Panc1 (cell line): ENCODE results near the gene FAM83B. TPM values are rescaled to one million over a fixed set of nuclear protein-coding genes. Genes with fewer than 3 reads are reported as not detected.

Experiments
- ATAC-seq: fragments of 200-7000 bp; cut with Tn5 transposase; 2 replicates; pipeline ENCODE4 v1.9.1; 2020; ENCODE audit warnings: mild to moderate bottlenecking, moderate library complexity
- BruUV-seq: library from RNA; stranded (reverse); fragments of 400-500 nt; replicated peaks from 2 replicates; lab custom pipeline; 2021; lab: Mats Ljungman, UMichigan
- CTCF ChIA-PET: fragments of 300-600 bp; sonication (Branson Sonifier 250); formaldehyde crosslinking; loops from one replicate; lab custom pipeline; 2022; ENCODE audit warnings: antibody characterized with exemption; lab: Charles Lee
- POLR2A ChIA-PET: fragments of 300-600 bp; sonication (Branson Sonifier 250); formaldehyde crosslinking; loops from one replicate; lab custom pipeline; 2022; ENCODE audit warnings: antibody characterized with exemption; lab: Charles Lee
- DNase-seq: peaks from one replicate; pipeline ENCODE4 v3.0.0-alpha.2; 2010; ENCODE audit warnings: low read depth, low spot score
- H3K27ac ChIP-seq: 2 replicates; pipeline ENCODE4 v1.5.1; 2011; ENCODE audit warnings: mild to moderate bottlenecking, low read length, inconsistent platforms
- H3K27me3 ChIP-seq: fragments of 200-500 bp; sonication (Bioruptor generic); 2 replicates; pipeline ENCODE4 v1.6.0; 2014; ENCODE audit warnings: low read length, inconsistent platforms; ENCODE audit not compliant: control insufficient read depth, insufficient read depth
- H3K36me3 ChIP-seq: fragments of 200-500 bp; sonication (Bioruptor generic); 2 replicates; pipeline ENCODE4 v1.5.1; 2014; ENCODE audit warnings: inconsistent platforms, mild to moderate bottlenecking, low read length, moderate library complexity; ENCODE audit not compliant: control insufficient read depth, insufficient read depth
- H3K4me1 ChIP-seq: 2 replicates; pipeline ENCODE4 v1.5.1; 2011; ENCODE audit warnings: inconsistent platforms, mild to moderate bottlenecking, low read length, moderate library complexity; ENCODE audit not compliant: control insufficient read depth, insufficient read depth
- H3K4me3 ChIP-seq, 2 experiments: 2 replicates each; pipeline ENCODE4 v1.5.1; 2011 to 2012; ENCODE audit warnings: low read depth in 2 of 2, low read length in 2 of 2, mild to moderate bottlenecking in 2 of 2, inconsistent platforms in 1 of 2, moderate library complexity in 1 of 2
- H3K9me3 ChIP-seq: fragments of 200-500 bp; sonication (Bioruptor generic); 2 replicates; pipeline ENCODE4 v1.5.1; 2014; ENCODE audit warnings: low read depth, mild to moderate bottlenecking, inconsistent platforms, low read length, moderate library complexity; ENCODE audit not compliant: control insufficient read depth, insufficient read depth
- CTCF ChIP-seq: fragments of 450-650 bp; IDR thresholded peaks from 2 replicates; pipeline ENCODE4 v1.5.1; 2017; ENCODE audit warnings: mild to moderate bottlenecking
- POLR2AphosphoS5 ChIP-seq: IDR thresholded peaks from 2 replicates; pipeline ENCODE4 v1.6.1; 2012; ENCODE audit warnings: mild to moderate bottlenecking, low read depth, low read length, moderate library complexity
- REST ChIP-seq, 2 experiments: IDR thresholded peaks; 2 replicates each; pipeline ENCODE4 v1.6.1; 2011 to 2012; ENCODE audit warnings: low read depth in 2 of 2, control low read depth in 1 of 2, low read length in 1 of 2, mild to moderate bottlenecking in 1 of 2, moderate library complexity in 1 of 2; ENCODE audit not compliant: insufficient read depth in 1 of 2
- SIN3A ChIP-seq: IDR thresholded peaks from 2 replicates; pipeline ENCODE4 v1.6.1; 2012; ENCODE audit warnings: low read depth, mild to moderate bottlenecking, low read length, moderate library complexity, borderline replicate concordance; ENCODE audit not compliant: insufficient read depth
- TCF7L2 ChIP-seq: IDR thresholded peaks from 2 replicates; pipeline ENCODE4 v1.6.1; 2011; ENCODE audit warnings: mild to moderate bottlenecking, low read depth, low read length, inconsistent platforms
- in situ Hi-C: cut with HindIII; loops from 2 replicates; pipeline ENCODE4 v1.10.0; 2016; ENCODE audit warnings: low sequenced_read_pairs, low pct_unique_long_range_greater_than_20kb
- intact Hi-C: fragments of 100-400 bp; cut with micrococcal nuclease; formaldehyde crosslinking; loops from one replicate; pipeline ENCODE4 v1.10.0; 2022; ENCODE audit not compliant: unreplicated experiment
- total RNA-seq: library from RNA; stranded (reverse); gene quantifications from one replicate; pipeline ENCODE4 v1.2.1, GENCODE V29; 2021; ENCODE audit not compliant: unreplicated experiment

Gene FAM83B
- total RNA-seq, 1 experiment from 2014 or later = not detected

- BruUV-seq = no TSS peak
- no peak overlapping the region for H3K4me3 ChIP-seq
- ChIA-PET CTCF (no interaction called here), POLR2A (no interaction called here)
- no peak overlapping the region for H3K27ac ChIP-seq
- no peaks in the 10 kb centered on the region for H3K27me3 ChIP-seq
- no peak for ATAC-seq
- in situ Hi-C loops = no loop called here
- no peaks in the 10 kb centered on the region for H3K4me1 ChIP-seq
- intact Hi-C loops = no loop called here
- H3K36me3 ChIP-seq = no peaks in the 10 kb centered on the region
- H3K9me3 ChIP-seq = no peaks in the 10 kb centered on the region; the same call in 1 of the 2 replicates
- peak; percentile 36 for DNase-seq
- TF ChIP-seq POLR2AphosphoS5 (no peak), SIN3A (no peak)
These were observed 82.8 kb downstream of the FAM83B start for GRCh38 chr6:54929245-54929909.

GRCh38 chr6:54932622-54933021 lies 86.1 kb downstream of the FAM83B start:
- BruUV-seq = no TSS peak

More at GRCh38 chr6:54932622-54933021, 86.1 kb downstream of the FAM83B start:
- DNase-seq (no peak), ATAC-seq (no peak)
- in situ Hi-C loops = no loop called here
- Histone ChIP-seq H3K4me3 (no peak overlapping the region), H3K9me3 (no peaks in the 10 kb centered on the region; the same call in 1 of the 2 replicates), H3K4me1 (no peaks in the 10 kb centered on the region), H3K27ac (no peak overlapping the region), H3K36me3 (no peaks in the 10 kb centered on the region), H3K27me3 (no peaks in the 10 kb centered on the region)
- CTCF ChIA-PET = no interaction called here
- intact Hi-C loops = no loop called here
- TF ChIP-seq SIN3A (no peak), CTCF (no peak), TCF7L2 (no peak), POLR2AphosphoS5 (no peak), REST (IDR thresholded peaks at IDR 0.05; ENCODE audit: insufficient read depth in 1 of 2, low read depth in 2 of 2, low read length in 1 of 2) (no peak)
- POLR2A ChIA-PET = no interaction called here
